Measurements from ENCODE around the gene CDHR5. TPM values are rescaled to one million over a fixed set of nuclear protein-coding genes. Genes with fewer than 3 reads are reported as not detected.
A peak's percentile ranks its signal among the peaks of the same experiment; 100 is the strongest.

CDHR5 gene
- total and polyA plus RNA-seq, 9 of the 15 experiments (the other 6 are each of a cell fraction or from before 2014, with no cell fraction given): 0.16 TPM; not detected in 8

DNA sequence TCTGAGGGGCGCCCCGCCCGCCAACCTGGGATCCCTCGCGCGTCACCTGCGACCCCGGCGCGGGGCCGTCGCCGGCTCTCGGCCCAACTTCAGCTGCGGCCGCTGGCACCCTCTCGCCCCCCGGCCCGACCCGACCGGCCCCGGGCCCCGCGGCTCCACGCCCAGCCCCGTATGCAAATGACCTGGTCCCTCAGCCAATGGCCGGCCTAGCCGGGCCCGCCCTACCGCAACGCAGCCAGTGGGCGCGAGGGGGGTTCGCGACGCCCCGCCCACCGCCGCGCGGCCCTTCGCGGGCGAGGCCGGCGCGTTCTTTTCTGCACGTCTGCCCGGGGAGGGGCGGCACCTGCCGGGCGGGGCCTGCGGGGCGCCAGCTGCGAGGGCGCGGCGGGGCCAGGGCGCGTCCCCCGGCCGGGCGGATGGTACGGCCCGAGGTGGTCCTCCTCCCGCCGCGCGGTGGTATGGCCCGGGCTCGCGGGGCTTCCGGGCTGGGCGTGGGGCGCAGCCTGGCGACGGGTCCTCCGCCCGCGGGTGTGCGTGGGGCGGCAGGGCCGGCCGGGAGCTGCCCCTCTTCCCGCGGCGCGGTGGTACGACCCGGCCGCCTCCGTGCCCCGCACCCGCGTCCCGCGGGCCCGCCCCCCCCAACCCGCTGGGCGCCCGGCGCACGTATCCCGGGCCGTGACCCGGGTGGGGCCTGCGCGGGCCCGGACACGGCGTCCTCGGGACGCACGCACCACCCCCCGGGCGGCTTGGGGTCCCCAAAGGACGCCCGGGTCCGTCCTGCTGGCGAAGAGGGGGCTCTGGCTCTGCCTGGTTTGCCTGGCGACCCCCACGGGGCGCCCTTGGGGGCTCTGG, 56.2 kb downstream of the CDHR5 start (continued):
- TF ChIP-seq SP2 (IDR thresholded peaks at IDR 0.05; ENCODE audit: extremely low read depth, low read depth, low read length, poor library complexity, severe bottlenecking) (peak; percentile 39), RFX5 (IDR thresholded peaks at IDR 0.05; ENCODE audit: low read depth, low read length) (no peak), SLC30A9 (CRISPR knock-in tag; IDR thresholded peaks at IDR 0.05) (no peak), FOXJ2 (tag; IDR thresholded peaks at IDR 0.05) (no peak), LEF1 (IDR thresholded peaks at IDR 0.05) (no peak), HBP1 (CRISPR knock-in tag; IDR thresholded peaks at IDR 0.05) (no peak), HMGN3 (IDR thresholded peaks at IDR 0.05; ENCODE audit: borderline replicate concordance, extremely low read depth, insufficient read length, low read depth, low read length) (peak; percentile 46), ZNF347 (CRISPR knock-in tag; IDR thresholded peaks at IDR 0.05; ENCODE audit: low read depth) (no peak), SIN3A (IDR thresholded peaks at IDR 0.05; ENCODE audit: borderline replicate concordance in 2 of 2, control insufficient read depth in 1 of 2, low read depth in 2 of 2, low read length in 2 of 2) (peak in 1 of 2 experiments; percentile 83; a peak in 3 of 4 replicates), PHF8 (IDR thresholded peaks at IDR 0.05; ENCODE audit: borderline replicate concordance, low read length) (peak; percentile 69; the same call in 1 of the 2 replicates), NCOA2 (IDR thresholded peaks at IDR 0.05; ENCODE audit: partially characterized antibody in 2 of 2) (no peak), ARHGAP35 (IDR thresholded peaks at IDR 0.05; ENCODE audit: partially characterized antibody) (no peak), SIX5 (IDR thresholded peaks at IDR 0.05; ENCODE audit: borderline replicate concordance in 1 of 2, insufficient read depth in 1 of 2, low read depth in 1 of 2, low read length in 2 of 2) (peak in 1 of 2 experiments; percentile 20; a peak in 1 of 4 replicates), HEY1 (CRISPR knock-in tag; IDR thresholded peaks at IDR 0.05; ENCODE audit: borderline replicate concordance) (no peak), GABPB1 (CRISPR knock-in tag; IDR thresholded peaks at IDR 0.05) (no peak), COPS2 (conservative IDR thresholded peaks at IDR 0.05) (no peak), CHD1 (IDR thresholded peaks at IDR 0.05; ENCODE audit: low read length) (peak; percentile 81), BRD4 (IDR thresholded peaks at IDR 0.05) (no peak), THAP7 (CRISPR knock-in tag; IDR thresholded peaks at IDR 0.05) (0 out of 2 replicates have a peak, but pooled peaks have one; percentile 9), ESRRA (IDR thresholded peaks at IDR 0.05; ENCODE audit: borderline replicate concordance, low read depth) (peak; percentile 58; the same call in 1 of the 2 replicates)
- TF ChIP-seq, protein P1, sequence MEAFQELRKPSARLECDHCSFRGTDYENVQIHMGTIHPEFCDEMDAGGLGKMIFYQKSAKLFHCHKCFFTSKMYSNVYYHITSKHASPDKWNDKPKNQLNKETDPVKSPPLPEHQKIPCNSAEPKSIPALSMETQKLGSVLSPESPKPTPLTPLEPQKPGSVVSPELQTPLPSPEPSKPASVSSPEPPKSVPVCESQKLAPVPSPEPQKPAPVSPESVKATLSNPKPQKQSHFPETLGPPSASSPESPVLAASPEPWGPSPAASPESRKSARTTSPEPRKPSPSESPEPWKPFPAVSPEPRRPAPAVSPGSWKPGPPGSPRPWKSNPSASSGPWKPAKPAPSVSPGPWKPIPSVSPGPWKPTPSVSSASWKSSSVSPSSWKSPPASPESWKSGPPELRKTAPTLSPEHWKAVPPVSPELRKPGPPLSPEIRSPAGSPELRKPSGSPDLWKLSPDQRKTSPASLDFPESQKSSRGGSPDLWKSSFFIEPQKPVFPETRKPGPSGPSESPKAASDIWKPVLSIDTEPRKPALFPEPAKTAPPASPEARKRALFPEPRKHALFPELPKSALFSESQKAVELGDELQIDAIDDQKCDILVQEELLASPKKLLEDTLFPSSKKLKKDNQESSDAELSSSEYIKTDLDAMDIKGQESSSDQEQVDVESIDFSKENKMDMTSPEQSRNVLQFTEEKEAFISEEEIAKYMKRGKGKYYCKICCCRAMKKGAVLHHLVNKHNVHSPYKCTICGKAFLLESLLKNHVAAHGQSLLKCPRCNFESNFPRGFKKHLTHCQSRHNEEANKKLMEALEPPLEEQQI (IDR thresholded peaks at IDR 0.05): no peak
- TF ChIP-seq, protein P2, sequence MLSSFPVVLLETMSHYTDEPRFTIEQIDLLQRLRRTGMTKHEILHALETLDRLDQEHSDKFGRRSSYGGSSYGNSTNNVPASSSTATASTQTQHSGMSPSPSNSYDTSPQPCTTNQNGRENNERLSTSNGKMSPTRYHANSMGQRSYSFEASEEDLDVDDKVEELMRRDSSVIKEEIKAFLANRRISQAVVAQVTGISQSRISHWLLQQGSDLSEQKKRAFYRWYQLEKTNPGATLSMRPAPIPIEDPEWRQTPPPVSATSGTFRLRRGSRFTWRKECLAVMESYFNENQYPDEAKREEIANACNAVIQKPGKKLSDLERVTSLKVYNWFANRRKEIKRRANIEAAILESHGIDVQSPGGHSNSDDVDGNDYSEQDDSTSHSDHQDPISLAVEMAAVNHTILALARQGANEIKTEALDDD (IDR thresholded peaks at IDR 0.05): no peak
